Colon (tissue), 2 donors: ENCODE measurements around the gene FREM1.
"Not testable (repeated sequence)": the region's sequence is repeated elsewhere in the genome, so short reads cannot be mapped to it uniquely, and the experiment has no call there.

Experiments used
- FAIRE-seq: peaks from 2 replicates; lab custom pipeline; 2012; peaks lifted over from hg19 to GRCh38; lab: Jason Lieb, UNC
- donor health status: control.
- donor health status: control.

FREM1 gene, protein sequence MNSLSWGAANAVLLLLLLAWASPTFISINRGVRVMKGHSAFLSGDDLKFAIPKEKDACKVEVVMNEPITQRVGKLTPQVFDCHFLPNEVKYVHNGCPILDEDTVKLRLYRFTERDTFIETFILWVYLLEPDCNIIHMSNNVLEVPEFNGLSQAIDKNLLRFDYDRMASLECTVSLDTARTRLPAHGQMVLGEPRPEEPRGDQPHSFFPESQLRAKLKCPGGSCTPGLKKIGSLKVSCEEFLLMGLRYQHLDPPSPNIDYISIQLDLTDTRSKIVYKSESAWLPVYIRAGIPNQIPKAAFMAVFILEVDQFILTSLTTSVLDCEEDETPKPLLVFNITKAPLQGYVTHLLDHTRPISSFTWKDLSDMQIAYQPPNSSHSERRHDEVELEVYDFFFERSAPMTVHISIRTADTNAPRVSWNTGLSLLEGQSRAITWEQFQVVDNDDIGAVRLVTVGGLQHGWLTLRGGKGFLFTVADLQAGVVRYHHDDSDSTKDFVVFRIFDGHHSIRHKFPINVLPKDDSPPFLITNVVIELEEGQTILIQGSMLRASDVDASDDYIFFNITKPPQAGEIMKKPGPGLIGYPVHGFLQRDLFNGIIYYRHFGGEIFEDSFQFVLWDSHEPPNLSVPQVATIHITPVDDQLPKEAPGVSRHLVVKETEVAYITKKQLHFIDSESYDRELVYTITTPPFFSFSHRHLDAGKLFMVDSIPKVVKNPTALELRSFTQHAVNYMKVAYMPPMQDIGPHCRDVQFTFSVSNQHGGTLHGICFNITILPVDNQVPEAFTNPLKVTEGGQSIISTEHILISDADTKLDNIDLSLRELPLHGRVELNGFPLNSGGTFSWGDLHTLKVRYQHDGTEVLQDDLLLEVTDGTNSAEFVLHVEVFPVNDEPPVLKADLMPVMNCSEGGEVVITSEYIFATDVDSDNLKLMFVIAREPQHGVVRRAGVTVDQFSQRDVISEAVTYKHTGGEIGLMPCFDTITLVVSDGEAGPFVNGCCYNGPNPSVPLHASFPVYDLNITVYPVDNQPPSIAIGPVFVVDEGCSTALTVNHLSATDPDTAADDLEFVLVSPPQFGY (N-terminal part only)

DNA sequence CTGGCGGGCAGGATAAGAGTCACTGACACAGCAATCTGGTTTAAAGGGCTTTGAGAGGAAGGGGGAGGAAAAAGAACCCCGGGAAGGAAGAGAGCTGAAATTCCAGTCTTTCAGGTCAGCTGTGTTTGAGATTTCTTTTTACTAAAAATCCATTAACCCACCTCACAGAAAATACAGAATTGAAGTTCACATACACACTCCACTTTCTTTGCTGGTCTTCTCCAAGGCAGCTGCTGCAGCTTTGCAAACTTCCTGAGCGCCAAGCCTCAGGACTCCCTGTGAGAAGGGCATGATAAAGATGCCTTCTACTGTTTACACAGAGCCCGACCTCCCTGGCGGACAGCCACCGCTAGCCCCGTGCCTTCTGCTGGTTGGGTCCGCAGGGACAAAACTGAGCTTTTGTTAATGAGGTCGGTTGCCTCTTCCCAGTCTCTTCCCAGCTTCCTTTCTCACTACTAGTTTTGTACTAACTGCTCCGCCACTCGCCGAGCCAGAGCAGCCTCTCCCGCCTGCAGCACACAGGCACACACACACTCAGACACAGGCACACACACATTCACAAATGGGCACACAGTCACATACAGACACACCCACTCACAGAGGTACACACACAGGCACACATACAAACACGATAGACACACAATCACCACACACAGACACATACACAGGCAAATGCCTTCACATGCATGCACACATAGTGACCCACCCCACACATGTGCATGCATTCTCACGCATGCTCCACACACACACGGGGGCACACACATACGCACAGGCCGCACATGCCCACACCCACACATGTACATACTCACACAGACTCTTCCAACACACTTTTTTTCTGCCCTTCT lies at the start of gene FREM1:
FREM1 (minus strand) TSS at position 468 of the 845 bp plus-strand sequence. CDS start 41,451 bp downstream, outside the sequence.
- no peak for FAIRE-seq

DNA sequence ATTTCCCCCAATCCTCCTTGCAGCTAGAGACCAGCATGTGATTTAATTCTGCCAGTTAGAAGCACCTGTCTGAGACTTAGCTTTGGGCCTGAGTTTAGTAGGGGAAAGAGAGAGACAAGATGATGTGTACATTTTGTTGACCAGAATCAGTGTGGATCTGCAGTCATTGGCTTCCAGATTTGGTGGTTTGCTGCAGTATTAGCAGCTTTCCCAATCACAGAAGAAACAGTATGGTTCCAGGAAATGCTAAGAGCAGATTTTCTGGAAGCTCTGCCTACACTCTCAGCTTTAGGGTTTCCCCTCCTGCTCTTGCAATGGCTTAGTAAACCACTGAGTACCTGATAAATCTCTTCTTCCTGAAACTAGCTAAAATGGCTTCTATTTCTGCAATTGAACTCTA lies 48.8 kb upstream of the FREM1 start:
- FAIRE-seq: no peak

DNA sequence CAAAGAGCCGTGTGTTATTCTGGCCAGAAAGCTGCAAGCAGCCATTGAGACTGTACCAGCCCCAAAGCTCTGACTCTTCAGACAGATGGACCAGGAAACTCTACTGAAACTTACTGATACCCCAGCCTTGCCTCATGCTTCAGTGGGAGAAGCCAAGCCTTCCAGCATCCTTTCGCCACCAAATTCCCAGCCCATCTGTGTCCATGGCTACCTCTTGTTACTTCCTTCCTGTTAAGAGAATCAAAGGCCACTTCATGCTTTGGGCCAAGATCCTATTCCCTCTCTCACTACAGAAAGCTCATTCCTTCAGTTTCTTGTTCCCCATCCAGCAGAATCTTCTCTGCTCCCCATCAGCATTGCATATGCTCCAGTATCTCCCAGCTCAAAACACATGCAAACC lies 46.9 kb upstream of the FREM1 start:
- FAIRE-seq: no peak

DNA sequence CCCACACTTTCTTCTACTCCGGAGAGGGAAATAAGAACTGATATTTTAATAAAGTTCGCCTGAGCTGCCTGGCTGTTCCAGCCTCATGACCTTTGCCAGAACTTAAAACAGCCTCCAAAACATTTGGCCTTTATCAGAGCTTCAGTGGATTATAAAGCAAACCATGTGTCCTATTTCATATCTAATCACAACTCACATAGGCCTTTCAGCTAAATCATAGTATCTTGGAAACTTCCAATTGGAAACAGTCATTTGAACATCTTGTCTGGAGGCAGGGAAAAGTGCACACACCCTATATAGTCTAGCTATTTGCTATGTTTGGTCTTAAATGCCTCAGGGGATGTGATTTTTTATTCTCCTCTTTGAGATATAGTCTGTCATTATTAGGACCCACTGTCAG lies 46.0 kb upstream of the FREM1 start:
- no peak for FAIRE-seq

DNA sequence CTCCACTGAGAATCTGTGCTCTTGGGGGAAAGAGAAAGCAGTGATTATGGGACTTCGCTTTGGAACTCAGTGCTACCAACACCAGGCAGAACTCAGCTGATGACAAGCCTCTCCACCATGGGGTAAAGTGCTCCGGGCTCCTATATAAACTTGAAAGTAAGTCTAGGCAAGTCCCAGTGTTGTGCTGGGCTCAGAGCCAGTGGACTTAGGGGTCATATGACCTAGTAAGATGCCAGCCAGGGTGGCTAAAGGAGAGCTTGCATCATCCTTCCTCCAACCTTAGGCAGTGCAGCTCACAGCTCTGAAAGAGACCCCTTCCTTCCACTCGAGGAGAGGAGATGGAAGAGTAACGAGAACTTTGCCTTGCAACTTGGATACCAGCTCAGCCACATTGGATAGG lies 35.1 kb upstream of the FREM1 start:
- no peak for FAIRE-seq

DNA sequence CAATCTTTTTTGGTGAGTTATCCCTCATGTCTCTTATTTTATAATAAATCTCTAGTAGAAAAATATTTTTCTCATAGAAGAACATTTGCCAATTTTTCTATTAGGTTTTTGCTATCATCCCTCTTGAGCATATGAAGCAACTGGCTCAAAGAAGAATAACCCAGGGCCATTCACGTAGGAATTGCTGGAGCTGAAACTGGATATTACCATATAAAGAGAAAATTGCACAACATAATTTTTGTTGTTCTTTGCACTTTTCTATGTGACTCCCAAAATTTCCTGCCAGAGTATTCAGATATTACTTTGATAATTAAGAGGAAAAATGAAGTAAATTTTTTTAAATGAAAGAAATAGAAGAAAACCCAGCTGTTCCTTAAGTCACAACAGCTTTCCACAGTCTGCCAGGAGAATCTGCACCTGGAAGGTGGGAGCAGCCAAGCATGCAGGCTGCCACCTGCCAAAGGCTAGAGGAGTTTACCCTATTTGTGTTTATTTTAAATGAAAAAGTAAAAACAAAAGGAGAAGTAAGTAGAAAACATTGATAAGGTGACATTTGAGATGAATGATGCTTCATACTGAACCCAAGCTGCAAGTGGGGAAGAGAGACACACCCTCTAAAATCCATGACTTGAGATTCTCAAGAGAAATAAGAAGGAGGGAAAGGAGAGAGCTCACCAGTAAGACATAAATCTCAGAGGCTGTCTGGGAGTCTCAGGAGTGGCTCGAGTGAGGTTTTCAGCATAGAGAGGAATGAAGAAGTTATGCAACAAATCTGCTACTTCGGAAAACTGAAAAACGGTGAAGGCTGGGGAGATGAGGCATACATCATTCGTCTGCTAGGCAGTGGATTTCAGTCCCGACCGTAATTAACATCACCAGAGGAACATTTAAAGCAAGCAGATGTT lies 31.5 kb upstream of the FREM1 start:
- FAIRE-seq: no peak

DNA sequence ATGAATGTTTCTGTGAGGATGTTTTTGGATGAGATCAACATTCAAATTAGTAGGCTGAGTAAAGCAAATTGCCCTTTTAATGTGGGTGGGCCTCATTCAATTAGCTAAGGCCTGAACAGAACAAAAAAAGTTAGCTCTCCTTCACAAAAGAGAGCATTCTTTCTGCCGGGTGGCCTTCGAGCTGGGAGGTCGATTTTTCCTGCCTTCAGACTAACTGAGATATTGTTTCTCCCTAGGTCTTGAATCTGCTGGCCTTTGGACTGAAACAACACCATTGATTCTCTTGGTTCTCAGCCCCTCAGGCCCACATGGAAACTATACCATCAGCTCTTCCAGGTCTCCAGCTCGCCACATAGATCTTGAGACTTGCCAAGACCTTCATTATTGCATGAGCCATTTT lies 29.1 kb upstream of the FREM1 start:
- no peak for FAIRE-seq

DNA sequence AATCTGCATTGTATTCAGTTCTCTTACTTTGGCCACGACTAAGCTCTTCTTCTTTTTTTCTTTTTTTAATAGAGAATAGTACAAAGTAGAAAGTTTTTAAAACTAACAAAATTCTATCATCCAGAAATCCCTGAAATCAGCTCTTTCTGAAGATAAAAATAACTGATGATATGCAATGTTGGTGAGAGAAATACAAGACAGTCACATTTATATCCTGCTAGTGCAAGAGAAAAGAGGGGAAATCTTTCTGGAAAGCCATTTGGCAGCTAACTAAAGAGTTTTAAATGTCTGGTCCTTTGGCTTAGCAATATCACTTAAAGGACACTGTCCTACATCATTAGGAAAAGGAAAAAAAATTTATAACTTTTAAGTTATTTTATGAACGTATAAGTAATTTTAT lies 27.0 kb upstream of the FREM1 start:
- FAIRE-seq: no peak

DNA sequence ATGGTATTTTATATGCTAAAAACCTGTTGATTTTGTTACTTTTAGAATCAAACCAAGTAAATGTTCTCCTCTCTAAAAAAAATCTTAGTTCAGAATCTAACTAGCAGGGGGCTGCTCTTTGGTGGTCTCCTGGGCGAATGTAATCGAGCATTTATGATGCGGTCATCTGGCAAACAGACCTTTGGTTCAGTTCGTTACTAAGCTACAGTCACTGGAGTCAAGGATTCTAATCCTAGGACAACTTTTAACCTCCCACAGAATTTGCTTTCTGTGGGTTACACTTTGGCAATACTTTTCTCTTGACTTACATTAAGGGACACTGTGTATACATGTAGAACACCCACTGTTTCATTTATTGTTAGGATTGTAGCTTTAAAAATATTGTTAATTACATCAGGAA lies 26.3 kb upstream of the FREM1 start:
- FAIRE-seq: no peak

DNA sequence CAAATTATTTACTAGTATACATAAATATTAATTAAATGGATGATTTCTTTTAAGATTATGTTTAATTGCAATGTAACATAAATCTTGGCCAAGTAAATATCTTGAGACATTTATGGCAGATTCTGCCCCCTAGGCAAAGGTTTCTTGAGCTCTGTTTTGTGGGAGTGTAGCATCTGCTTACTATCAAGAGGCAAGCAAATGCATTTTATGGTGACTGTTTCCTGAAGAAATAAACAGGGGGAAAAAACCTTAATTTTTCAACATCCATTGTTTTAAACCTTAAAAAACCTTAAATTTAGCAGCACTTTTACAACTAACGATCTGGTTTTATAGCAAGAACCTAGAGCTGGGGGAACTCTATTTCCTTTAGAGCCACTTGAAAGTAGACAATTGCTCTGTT lies 25.7 kb upstream of the FREM1 start:
- no peak for FAIRE-seq

DNA sequence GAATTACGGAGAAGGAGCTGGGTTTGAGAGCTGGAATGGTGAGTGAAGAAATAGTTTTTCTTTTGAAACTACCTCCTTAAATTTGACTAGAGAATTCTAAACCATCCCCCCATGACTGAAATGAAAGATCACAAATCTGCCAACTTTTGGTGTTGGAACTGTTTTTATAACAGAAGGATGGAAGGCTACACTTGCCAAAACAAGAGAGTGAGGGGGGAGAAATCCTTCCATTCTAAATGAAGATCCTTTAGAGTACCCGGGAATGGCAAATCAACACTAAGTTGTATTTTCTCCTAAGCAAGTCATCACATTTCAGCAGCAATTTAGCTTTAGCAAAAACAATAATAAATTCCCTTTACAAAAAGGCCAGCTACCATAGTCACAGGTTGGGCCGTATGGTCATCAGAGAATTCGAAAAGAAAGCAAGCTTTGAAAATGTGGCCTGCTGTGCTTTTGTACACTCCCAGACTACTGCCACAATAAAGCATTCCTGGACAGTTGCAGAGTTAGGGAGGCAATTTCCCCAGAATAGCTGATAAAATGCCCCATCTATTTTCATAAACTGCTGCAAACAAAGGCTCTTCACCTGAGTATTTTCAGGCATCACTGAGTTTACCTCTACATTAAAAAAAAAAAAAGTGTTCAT lies 25.0 kb upstream of the FREM1 start:
- FAIRE-seq: no peak

DNA sequence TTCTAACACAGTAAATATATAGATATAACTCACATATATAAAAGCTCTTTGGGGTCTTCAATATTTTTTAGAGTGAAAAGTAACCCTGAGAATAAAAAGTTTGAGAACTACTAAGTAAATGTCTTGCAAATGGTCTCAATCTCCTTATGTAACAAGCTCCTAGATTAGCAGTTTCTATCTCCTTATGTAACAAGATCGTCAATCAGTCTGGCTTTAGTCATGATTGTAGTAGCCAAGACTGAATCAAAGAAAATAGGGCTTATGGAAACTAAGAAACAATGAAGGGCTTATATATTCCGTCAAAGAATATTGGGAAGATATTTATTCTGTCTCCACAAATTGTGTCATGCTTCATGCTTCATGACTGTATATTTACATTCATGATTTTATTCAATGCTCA lies 22.4 kb upstream of the FREM1 start:
- FAIRE-seq: no peak

DNA sequence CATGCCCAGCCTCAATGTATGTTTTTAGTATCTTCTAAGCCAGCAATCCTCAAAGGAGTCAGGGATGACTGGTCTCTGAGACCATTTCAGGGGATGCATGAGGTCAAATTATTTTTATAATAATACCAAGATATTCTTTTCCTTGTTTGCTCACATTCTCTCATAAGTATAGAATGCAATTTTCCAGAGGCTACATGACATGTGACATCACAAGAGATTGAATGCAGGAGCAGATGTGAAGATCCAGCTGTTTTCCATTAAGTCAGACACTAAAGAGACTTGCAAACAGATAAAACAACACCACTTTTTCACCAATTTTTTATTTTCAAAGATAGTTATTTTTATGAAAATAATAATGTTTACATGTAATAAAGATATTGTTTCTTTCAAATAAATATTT lies 22.0 kb upstream of the FREM1 start:
- no peak for FAIRE-seq

DNA sequence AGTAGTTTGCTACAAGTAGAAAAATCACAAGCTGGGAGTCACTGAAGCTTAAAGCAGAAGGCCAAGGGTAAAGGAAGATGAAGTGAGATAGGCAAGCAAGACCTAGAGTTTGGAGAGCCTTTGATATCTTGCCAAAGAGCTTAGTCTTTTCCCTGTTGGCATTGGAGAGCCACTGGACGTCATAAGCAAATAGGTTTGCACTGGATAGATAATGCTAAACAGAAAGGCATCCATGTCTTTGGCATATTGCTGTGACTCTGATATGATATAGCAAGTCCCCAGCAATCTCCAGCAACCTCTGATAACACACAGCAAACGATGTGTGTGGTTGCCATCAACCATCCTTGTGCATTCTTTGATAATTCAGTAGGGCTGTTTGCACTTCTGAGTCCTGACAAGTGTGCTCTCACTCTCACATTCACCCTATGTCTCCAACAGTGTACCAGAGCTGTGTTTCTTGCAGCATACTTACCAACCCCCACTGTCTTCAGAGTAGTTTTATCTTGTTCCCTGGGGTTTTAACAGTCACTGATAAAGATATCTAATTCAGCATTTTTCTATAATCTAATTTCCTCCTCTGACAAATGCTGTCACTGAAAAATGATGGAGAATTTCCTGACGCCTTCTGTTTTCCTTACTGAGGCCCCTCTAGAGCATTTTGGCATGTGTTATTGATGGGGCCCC lies 16.9 kb upstream of the FREM1 start:
- FAIRE-seq: no peak

DNA sequence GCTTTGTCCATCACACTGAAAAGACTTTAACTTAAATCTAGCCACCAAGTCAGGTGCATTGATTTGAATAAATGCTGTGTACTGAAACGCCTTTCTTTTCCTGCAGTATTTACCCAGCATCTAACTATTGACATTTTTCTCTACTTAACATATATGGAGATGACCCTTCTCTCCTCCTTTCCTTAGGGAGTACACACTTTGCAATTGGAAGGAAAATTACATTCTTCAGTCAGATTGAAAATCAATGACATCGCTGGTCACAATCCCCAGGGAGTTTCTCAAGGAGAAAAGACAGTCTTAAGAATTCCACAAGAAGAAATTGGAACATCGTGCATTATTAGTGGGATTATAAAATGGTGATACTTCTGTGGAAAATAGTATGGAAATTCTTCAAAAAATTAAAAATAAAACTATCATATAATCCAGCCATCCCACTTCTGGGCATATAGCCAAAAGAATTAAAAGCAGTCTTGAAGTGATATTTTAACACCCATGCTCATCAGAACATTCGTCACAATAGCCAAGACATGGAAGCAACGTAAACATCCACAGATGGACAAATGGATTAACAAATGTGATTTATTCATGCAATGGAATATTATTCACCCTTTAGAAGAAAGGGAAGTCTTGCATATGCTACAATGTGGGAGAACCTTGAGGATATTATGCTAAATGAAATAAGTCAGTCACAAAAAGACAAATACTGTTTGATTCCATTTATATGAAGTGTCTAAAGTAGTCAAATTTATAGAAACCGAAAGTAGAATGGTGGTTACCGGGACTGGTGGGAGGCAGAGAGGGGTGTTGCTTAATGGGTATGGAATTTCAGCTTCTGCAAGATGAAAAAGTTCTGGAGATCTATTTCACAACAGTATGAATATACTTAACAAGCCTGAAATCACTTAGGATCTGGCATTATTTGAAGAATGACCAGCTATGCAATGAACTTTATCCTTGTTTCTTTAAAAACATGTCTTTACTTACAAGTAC lies 14.3 kb upstream of the FREM1 start:
- no peak for FAIRE-seq

DNA sequence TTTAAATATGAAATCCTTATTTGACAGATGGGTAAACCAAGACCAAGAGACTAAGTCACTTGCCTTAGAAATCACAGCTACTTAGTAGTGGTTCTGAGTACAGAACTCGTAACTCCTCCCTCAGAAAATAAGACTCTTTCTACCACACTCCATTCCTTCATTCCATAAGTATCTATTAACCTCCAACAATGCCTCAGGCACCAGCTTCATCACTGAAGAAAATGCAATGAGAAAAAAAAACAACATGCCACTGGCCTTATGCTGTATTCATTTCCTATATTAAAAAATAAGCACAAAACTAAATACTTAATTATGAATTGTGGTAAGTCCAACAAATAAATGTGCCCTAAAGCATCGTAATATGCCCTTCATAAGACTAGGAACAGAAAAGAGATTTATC lies 13.5 kb upstream of the FREM1 start:
- FAIRE-seq: no peak

DNA sequence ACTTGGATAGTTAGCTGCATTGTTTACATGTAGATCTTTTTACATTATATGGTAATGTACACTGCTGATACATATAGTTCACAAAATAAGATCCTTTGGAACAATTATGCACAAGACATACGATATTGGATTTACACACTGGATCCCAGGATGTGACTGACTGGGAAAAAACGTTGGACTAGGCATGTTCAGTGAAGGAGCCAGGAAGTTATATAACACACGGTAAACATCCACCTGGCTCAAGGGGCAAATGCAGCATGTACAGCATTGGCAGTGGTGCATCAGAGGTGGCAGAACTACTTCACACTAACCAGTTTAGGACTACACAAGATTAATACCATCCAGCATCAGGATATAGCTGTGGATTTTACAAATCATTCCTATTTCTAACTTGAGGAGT lies 10.6 kb upstream of the FREM1 start:
- FAIRE-seq: not testable (repeated sequence)

DNA sequence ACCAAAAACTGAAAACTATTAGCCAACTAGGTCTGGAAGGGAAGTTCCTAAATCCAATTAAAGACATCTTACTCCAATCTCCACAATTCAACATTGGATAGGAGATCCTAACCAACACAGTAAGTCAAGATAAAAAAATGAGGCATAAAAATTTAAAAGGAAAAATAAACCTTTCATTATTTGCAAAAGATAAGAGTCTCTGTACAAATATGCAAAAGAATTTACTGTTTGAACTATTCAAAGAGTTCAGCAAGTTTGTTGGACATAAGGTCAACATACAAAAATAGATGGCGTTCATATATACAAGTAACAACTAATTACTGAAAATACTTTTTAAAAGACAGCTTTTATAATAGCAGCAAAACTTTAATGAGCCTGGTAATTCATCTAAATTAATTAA lies 3.1 kb upstream of the FREM1 start:
- FAIRE-seq: peak; percentile 60

DNA sequence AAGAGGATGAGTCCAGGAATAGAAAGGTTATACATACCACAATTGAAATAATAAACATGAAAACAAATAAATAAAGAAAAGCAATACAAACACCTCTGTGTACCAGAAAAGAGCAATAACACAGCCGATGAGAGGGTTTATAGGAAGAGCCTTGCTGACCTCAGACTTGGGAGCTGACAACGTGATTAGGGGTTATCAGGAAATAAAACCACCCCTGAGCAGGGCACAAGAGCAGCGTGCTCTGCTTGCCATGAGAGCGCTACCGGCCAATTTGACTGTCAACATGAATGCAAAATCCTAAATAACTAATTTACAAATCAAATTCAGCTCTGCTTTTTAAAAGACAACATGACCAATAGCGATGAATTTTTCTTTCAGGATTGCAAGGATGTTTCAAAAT lies 2.6 kb upstream of the FREM1 start:
- FAIRE-seq: no peak
